Measurements from ENCODE around the gene DUSP10.

GRCh38 chr1:221783437-221783836 lies 41.5 kb upstream of the DUSP10 start:
- TF ChIP-seq CTCF (IDR thresholded peaks at IDR 0.05 in 4 of 5, conservative IDR thresholded peaks at IDR 0.05 in 1 of 5) (no peak), POLR2A (IDR thresholded peaks at IDR 0.05) (no peak)
